GM19328 (cell line): ENCODE results near the gene KRT17.
"Not testable (repeated sequence)": the region's sequence is repeated elsewhere in the genome, so short reads cannot be mapped to it uniquely, and the experiment has no call there.

Source experiments
- ATAC-seq: cut with Tn5 transposase; IDR thresholded peaks from one replicate; pipeline ENCODE4 v1.9.1; 2021; ENCODE audit warnings: mild to moderate bottlenecking, moderate library complexity; ENCODE audit not compliant: unreplicated experiment

Gene KRT17

GRCh38 chr17:41635121-41636097 is 11.0 kb upstream of the KRT17 start:
- ATAC-seq: no peak

GRCh38 chr17:41634639-41635038 is 10.3 kb upstream of the KRT17 start:
- ATAC-seq: no peak

GRCh38 chr17:41633556-41634199 is 9.3 kb upstream of the KRT17 start:
- no peak for ATAC-seq

- no peak for ATAC-seq
Observed at GRCh38 chr17:41632482-41633105, 8.2 kb upstream of the KRT17 start.

DNA sequence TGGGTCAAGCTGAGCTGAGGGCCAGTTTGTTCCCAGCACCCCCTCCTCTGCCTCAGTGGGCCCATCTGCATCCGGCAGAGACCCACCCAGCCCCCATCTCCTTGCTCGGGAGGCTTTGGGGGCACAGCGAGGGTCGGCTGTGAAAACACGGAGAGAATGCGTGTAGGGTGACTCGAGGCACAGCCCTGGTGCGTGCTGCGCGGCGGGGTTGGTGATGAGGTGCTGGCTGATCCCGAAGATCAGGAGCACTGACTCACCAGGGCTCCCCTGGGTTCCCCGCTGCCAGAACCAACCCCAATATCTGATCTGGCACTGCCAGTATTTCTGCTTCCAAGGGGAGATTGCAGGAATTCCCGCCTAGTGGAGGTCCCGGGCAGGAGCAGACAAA is 7.5 kb upstream of the KRT17 start:
- no peak for ATAC-seq

GRCh38 chr17:41631025-41631897 is 6.9 kb upstream of the KRT17 start:
- no peak for ATAC-seq

DNA sequence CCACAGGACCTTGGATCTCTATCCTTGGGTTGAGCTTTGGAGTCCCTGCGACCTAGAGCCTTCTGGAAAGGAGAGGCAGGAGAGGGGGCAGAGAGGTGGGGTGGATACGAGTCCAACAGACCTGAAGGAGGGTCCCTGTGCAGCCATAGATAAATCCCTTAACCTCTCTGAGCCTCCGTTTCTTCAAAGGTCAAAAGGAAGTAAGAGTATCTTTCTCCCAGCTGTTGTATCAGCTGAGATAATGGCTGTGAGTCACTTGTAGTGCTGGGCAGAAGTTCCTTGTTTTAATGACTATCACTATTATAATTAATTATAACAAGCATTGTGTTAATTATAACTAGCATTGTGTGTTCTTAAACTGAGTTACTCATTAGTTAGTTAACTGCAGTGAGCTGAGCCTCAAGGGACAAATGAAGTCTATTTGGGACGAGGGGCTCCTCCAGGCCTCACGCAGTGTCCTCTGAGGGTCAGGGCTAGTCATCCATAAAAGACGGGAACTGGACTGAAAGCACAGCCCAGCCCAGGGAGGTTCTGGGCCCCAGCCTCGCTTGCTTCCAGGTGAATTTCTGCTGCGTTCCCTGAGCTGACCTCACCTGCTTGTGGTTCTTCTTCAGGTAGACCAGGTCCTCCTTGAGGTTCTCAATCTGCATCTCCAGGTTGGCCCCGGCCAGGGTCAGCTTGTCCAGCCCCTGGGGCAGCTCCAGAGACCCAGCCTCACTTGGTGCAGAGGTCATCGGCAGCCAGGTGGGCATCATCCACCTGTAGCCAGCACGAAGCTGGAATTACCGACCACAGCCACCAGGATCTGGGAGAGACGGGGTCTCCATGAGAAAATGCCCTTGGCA is 5.7 kb upstream of the KRT17 start:
- ATAC-seq: no peak

DNA sequence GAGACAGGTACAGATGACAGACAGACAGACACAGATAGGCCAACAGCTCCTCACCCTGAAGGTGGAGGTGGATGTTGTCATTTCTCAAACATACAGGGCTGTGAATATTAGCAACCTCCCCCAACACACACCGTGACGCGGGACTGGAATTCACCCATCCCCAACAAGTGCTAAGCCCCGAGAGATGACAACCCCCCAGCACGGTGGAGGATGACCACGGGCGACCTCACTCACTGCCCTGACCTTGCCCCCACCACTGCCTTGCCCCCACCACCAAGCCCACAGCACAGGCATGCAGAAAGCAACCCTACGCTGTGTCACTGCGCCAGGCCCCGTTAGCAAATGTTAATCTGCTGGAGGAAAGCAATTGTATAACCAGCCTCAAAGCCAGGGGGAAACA is 4.9 kb upstream of the KRT17 start:
- ATAC-seq: no peak

DNA sequence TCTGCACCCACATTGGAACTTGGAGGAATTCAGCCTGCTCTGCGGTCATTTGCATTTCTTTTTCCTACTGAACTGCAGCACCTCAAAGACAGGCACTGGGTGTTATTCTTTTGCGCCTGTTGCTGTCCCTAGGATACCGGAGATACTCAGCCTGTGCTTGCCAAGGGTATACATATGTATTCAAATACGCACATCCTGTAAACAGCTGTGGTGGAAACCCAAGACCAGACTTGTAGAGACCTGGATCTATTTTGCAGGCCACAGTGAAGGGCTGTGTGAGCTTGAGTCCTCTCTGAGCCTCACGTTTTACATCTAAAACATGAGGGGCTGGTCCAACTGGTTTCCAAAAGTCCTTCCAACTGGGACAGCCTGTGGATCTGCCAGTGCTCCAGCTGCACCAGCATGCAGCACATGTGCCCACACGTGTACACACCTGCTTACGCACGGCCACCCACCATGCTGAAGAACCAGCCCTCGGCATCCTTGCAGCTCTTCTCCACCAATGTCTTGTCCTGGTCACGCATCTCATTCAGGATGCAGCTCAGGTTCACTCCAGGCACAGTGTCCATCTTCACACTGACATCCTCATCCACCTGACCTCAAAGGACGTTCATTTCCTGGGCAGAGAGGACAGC is 4.4 kb upstream of the KRT17 start:
- ATAC-seq: not testable (repeated sequence)

DNA sequence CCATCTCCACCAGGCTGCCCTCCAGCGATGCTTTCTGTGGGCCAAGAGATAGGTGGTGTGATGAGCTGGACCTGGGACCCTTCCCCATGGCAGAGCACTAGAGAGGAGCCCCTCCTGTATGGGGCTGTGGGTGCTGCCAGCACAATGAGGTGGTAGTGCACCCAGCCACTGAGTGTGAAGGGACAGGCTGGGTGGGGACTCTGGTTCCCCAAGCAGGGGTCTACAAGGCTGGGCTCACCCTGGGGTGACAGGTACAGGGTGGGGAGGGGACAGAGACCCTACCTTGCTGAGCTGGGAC is 3.6 kb upstream of the KRT17 start:
- ATAC-seq: not testable (repeated sequence)

DNA sequence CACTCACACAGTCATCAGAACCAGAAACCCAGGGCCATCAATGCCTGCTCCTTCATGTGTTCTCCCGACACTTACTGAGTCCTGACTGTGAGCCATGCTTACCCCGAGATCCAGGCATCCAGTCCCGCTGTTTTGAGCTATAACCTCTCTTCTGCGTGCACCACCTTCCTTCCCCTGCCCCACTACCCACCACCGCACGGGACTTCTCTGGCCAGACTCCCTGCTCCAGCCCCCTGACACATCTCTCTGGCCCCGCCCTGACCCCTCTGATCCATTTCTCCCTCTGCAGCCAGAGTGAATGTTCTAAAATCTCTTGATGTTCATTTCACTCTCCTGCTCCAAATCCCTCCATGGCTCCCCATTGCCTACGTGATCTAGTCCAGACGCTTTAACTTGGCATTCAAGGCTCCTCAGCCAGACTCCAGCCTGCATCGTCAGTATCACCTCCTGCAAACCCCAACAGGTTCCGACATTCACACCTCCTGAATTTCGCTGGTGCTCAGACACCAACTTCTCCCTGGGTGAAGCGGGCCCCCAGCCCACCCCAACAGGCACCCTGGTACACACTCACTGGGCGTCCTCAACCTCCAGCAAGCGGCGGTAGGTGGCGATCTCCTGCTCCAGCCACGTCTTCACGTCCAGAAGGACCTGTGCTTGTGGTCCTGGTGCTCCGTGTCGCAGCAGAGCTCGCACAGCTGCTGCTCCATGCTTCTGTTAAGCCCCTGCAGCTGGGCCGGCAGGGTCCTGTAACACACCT is 3.1 kb upstream of the KRT17 start:
- ATAC-seq: no peak

DNA sequence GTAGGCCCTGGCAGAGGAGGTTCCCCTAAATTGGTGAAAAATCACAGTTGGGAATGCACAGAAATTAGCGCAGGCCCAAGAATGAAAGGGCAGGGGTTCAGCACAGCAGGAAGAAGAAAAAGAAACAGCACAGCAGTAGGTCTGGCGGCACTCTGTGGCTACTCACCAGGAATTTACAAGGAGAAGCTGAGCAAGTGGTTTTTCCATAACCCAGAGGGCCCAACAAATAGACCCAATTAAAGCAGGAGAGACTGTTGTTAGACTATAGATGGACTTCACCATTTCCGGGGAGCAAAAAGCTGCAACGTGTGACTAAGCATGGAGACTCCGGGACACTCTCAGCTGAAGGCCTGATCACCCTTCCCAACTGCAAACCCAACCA is 2.5 kb upstream of the KRT17 start:
- not testable (repeated sequence) for ATAC-seq

DNA sequence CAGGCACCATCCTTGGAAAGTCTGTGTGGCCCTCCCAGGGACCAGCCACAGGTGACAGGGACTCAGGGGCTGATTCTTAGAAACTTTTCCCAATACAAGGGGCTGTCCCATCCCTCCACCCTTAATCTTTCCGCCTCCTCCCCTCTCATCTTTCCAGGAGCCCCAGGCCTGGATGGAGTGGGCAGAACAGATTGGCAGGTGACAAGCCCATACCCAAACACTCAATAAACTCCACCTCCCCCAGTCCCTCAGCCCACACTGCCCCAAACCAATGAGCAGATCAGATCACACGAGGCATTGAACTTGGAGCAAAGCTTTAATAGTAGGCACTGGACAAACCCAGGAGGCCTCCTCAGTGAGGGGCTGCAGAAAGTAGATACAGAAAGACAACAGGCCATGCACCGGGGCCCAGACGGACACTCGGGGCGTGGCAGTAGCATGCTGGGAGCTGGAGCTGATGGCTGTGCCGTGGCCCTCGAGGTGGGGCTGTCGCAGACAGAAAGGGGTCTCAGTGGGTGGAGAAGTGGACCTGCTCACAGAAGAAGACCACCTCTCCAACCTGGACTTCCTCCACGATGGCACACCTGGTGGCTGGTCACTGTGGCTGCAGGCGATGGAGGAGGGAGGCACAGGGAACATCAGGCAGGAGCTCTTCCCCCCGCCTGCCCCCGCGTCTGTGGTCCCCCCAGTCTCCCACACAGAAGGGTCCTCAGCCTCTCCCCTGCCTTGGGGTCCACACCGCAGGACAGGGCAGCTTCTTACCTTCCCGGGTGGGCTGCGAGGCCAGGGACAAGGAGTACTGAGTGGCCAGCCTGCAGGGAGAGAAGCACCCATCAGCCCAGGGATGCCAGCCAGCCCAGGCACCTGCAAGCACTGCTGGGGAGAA is 1.9 kb upstream of the KRT17 start:
- ATAC-seq: not testable (repeated sequence)

GRCh38 chr17:41625602-41626001 is 1.2 kb upstream of the KRT17 start:
- no peak for ATAC-seq

- ATAC-seq: not testable (repeated sequence)
Observed at GRCh38 chr17:41623184-41623861, 1.1 kb downstream of the KRT17 start.

GRCh38 chr17:41622340-41623183 is 1.8 kb downstream of the KRT17 start:
- ATAC-seq: not testable (repeated sequence)
